Temporal lobe (tissue), 2 donors: Measurements from ENCODE around the gene REEP3. TPM values are rescaled to one million over a fixed set of nuclear protein-coding genes. Genes with fewer than 3 reads are reported as not detected.

Experiments
- small RNA-seq: library from RNA; depleted of rRNA; stranded (forward); fragments of <200 nt; gene quantifications from one replicate; pipeline ENCODE3, GENCODE V24; 2014; ENCODE audit warnings: low replicate concordance
- total RNA-seq: library from RNA; depleted of rRNA; stranded (reverse); fragments of >200 nt; gene quantifications from one replicate; pipeline ENCODE4 v1.2.3, GENCODE V29; 2014

REEP3 gene
- total RNA-seq, 1 donor from 2014 or later: 14.3 TPM

Small RNA genes within 50 kb of the gene (small RNA-seq; reads per million reads assigned to genes)
- not detected for gene AC022022.1

Other genes with a start within 250 kb of the REEP3 start
- gene JMJD1C, start 55.4 kb upstream of the REEP3 start, total RNA-seq: 169 TPM